Panc1 (cell line): ENCODE data around the gene MED8. TPM values are rescaled to one million over a fixed set of nuclear protein-coding genes. Genes with fewer than 3 reads are reported as not detected.

Experiments
- ATAC-seq: fragments of 200-7000 bp; cut with Tn5 transposase; 2 replicates; pipeline ENCODE4 v1.9.1; 2020; ENCODE audit warnings: mild to moderate bottlenecking, moderate library complexity
- BruUV-seq: library from RNA; stranded (reverse); fragments of 400-500 nt; replicated peaks from 2 replicates; lab custom pipeline; 2021; lab: Mats Ljungman, UMichigan
- CTCF ChIA-PET: fragments of 300-600 bp; sonication (Branson Sonifier 250); formaldehyde crosslinking; loops from one replicate; lab custom pipeline; 2022; ENCODE audit warnings: antibody characterized with exemption; lab: Charles Lee
- POLR2A ChIA-PET: fragments of 300-600 bp; sonication (Branson Sonifier 250); formaldehyde crosslinking; loops from one replicate; lab custom pipeline; 2022; ENCODE audit warnings: antibody characterized with exemption; lab: Charles Lee
- DNase-seq: peaks from one replicate; pipeline ENCODE4 v3.0.0-alpha.2; 2010; ENCODE audit warnings: low read depth, low spot score
- H3K27ac ChIP-seq: 2 replicates; pipeline ENCODE4 v1.5.1; 2011; ENCODE audit warnings: mild to moderate bottlenecking, low read length, inconsistent platforms
- H3K27me3 ChIP-seq: fragments of 200-500 bp; sonication (Bioruptor generic); 2 replicates; pipeline ENCODE4 v1.6.0; 2014; ENCODE audit warnings: low read length, inconsistent platforms; ENCODE audit not compliant: control insufficient read depth, insufficient read depth
- H3K36me3 ChIP-seq: fragments of 200-500 bp; sonication (Bioruptor generic); 2 replicates; pipeline ENCODE4 v1.5.1; 2014; ENCODE audit warnings: inconsistent platforms, mild to moderate bottlenecking, low read length, moderate library complexity; ENCODE audit not compliant: control insufficient read depth, insufficient read depth
- H3K4me1 ChIP-seq: 2 replicates; pipeline ENCODE4 v1.5.1; 2011; ENCODE audit warnings: inconsistent platforms, mild to moderate bottlenecking, low read length, moderate library complexity; ENCODE audit not compliant: control insufficient read depth, insufficient read depth
- H3K4me3 ChIP-seq, 2 experiments: 2 replicates each; pipeline ENCODE4 v1.5.1; 2011 to 2012; ENCODE audit warnings: low read depth in 2 of 2, low read length in 2 of 2, mild to moderate bottlenecking in 2 of 2, inconsistent platforms in 1 of 2, moderate library complexity in 1 of 2
- H3K9me3 ChIP-seq: fragments of 200-500 bp; sonication (Bioruptor generic); 2 replicates; pipeline ENCODE4 v1.5.1; 2014; ENCODE audit warnings: low read depth, mild to moderate bottlenecking, inconsistent platforms, low read length, moderate library complexity; ENCODE audit not compliant: control insufficient read depth, insufficient read depth
- CTCF ChIP-seq: fragments of 450-650 bp; IDR thresholded peaks from 2 replicates; pipeline ENCODE4 v1.5.1; 2017; ENCODE audit warnings: mild to moderate bottlenecking
- POLR2AphosphoS5 ChIP-seq: IDR thresholded peaks from 2 replicates; pipeline ENCODE4 v1.6.1; 2012; ENCODE audit warnings: mild to moderate bottlenecking, low read depth, low read length, moderate library complexity
- REST ChIP-seq, 2 experiments: IDR thresholded peaks; 2 replicates each; pipeline ENCODE4 v1.6.1; 2011 to 2012; ENCODE audit warnings: low read depth in 2 of 2, control low read depth in 1 of 2, low read length in 1 of 2, mild to moderate bottlenecking in 1 of 2, moderate library complexity in 1 of 2; ENCODE audit not compliant: insufficient read depth in 1 of 2
- SIN3A ChIP-seq: IDR thresholded peaks from 2 replicates; pipeline ENCODE4 v1.6.1; 2012; ENCODE audit warnings: low read depth, mild to moderate bottlenecking, low read length, moderate library complexity, borderline replicate concordance; ENCODE audit not compliant: insufficient read depth
- TCF7L2 ChIP-seq: IDR thresholded peaks from 2 replicates; pipeline ENCODE4 v1.6.1; 2011; ENCODE audit warnings: mild to moderate bottlenecking, low read depth, low read length, inconsistent platforms
- in situ Hi-C: cut with HindIII; loops from 2 replicates; pipeline ENCODE4 v1.10.0; 2016; ENCODE audit warnings: low sequenced_read_pairs, low pct_unique_long_range_greater_than_20kb
- intact Hi-C: fragments of 100-400 bp; cut with micrococcal nuclease; formaldehyde crosslinking; loops from one replicate; pipeline ENCODE4 v1.10.0; 2022; ENCODE audit not compliant: unreplicated experiment
- total RNA-seq: library from RNA; stranded (reverse); gene quantifications from one replicate; pipeline ENCODE4 v1.2.1, GENCODE V29; 2021; ENCODE audit not compliant: unreplicated experiment

The MED8 gene
- total RNA-seq, 1 experiment from 2014 or later: 50.8 TPM

DNA sequence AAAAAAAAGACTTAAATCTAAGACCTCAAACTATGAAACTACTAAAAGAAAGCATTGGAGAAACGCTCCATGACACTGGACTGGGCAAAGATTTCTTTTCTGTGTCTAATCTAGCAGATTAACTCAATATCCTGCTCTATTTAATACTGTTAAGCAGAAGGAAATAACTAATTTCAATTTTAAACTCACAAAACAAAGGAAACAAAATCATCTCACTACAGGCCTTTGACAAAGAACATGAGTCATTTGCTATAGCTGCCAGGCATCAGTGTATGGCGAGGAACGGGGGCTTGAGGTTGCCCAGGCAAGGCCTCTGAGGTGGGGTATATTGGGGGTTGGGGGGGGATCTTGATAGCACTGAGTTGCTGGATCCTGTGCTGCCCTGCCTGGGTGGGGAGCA lies 21.0 kb upstream of the MED8 start:
- in situ Hi-C loops (no loop called here), intact Hi-C loops (loop anchor here (5.0 kb wide), 1 partner anchor 183 kb away; no protein-coding TSS in a partner anchor)
- DNase-seq (no peak), ATAC-seq (no peak)
- BruUV-seq: no TSS peak
- Histone ChIP-seq H3K27me3 (no peaks in the 10 kb centered on the region), H3K27ac (no peak overlapping the region), H3K36me3 (no peaks in the 10 kb centered on the region; the same call in 1 of the 2 replicates), H3K9me3 (no peaks in the 10 kb centered on the region), H3K4me3 (no peak overlapping the region), H3K4me1 (no peaks in the 10 kb centered on the region)
- ChIA-PET POLR2A (no interaction called here), CTCF (no interaction called here)
- TF ChIP-seq SIN3A (no peak), REST (IDR thresholded peaks at IDR 0.05; ENCODE audit: insufficient read depth in 1 of 2, low read depth in 2 of 2, low read length in 1 of 2) (no peak), TCF7L2 (no peak), CTCF (no peak), POLR2AphosphoS5 (no peak)

DNA sequence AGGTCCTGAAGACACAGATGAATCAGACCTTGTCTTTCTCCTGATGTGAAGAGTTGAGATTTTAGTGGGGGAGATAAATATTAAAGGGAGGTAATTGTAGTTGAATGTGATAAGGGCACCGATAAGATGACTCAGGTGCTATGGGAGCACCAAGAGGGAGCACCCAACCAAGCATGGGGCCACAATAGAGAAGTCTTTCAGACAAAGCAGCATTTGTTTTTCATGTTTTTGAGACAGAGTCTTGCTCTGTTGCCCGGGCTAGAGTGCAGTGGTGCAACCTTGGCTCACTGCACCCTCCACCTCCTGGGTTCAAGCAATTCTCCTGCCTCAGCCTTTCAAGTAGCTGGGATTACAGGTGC lies 16.3 kb upstream of the MED8 start:
- Histone ChIP-seq H3K4me1 (no peaks in the 10 kb centered on the region), H3K27me3 (no peaks in the 10 kb centered on the region), H3K4me3 (no peak overlapping the region), H3K9me3 (no peaks in the 10 kb centered on the region), H3K27ac (no peak overlapping the region), H3K36me3 (no peaks in the 10 kb centered on the region; the same call in 1 of the 2 replicates)
- TF ChIP-seq CTCF: no peak
- TF ChIP-seq TCF7L2: no peak
- intact Hi-C loops: no loop called here
- ChIA-PET CTCF (no interaction called here), POLR2A (no interaction called here)
- BruUV-seq: no TSS peak
- DNase-seq (no peak), ATAC-seq (no peak)
- in situ Hi-C loops: no loop called here
